IPS DF 19.7 (cell line): ENCODE measurements around the gene SIPA1L3.
"Not testable (repeated sequence)": the region's sequence is repeated elsewhere in the genome, so short reads cannot be mapped to it uniquely, and the experiment has no call there.

Source experiments
- DNase-seq: peaks from one replicate; pipeline ENCODE4 v3.0.0-alpha.2; 2013; ENCODE audit warnings: low read depth, low spot score

SIPA1L3 gene

GRCh38 chr19:38021352-38021751 lies 114.3 kb downstream of the SIPA1L3 start:
- DNase-seq = no peak

- DNase-seq = no peak
Observed at GRCh38 chr19:38022791-38023670, 116.0 kb downstream of the SIPA1L3 start.

GRCh38 chr19:38023671-38024541 lies 116.9 kb downstream of the SIPA1L3 start:
- DNase-seq = no peak

- no peak for DNase-seq
Observed at GRCh38 chr19:38024992-38025908, 118.2 kb downstream of the SIPA1L3 start.

GRCh38 chr19:38025909-38026307 lies 118.9 kb downstream of the SIPA1L3 start:
- no peak for DNase-seq

- DNase-seq = no peak
Observed at GRCh38 chr19:38028913-38029510, 122.0 kb downstream of the SIPA1L3 start.

GRCh38 chr19:38030001-38030400 lies 123.0 kb downstream of the SIPA1L3 start:
- not testable (repeated sequence) for DNase-seq

GRCh38 chr19:38030686-38031422 lies 123.8 kb downstream of the SIPA1L3 start:
- DNase-seq = no peak

- no peak for DNase-seq
Observed at GRCh38 chr19:38031423-38031770, 124.4 kb downstream of the SIPA1L3 start.

- no peak for DNase-seq
Observed at GRCh38 chr19:38032151-38032550, 125.1 kb downstream of the SIPA1L3 start.

GRCh38 chr19:38032951-38033350 lies 125.9 kb downstream of the SIPA1L3 start:
- DNase-seq = no peak

GRCh38 chr19:38033658-38034491 lies 126.9 kb downstream of the SIPA1L3 start:
- DNase-seq = no peak

GRCh38 chr19:38034492-38034860 lies 127.5 kb downstream of the SIPA1L3 start:
- DNase-seq = no peak

- DNase-seq = no peak
Observed at GRCh38 chr19:38035515-38036495, 128.8 kb downstream of the SIPA1L3 start.

- no peak for DNase-seq
Observed at GRCh38 chr19:38036707-38037611, 130.0 kb downstream of the SIPA1L3 start.

GRCh38 chr19:38039966-38040365 lies 133.0 kb downstream of the SIPA1L3 start:
- no peak for DNase-seq

- DNase-seq = no peak
Observed at GRCh38 chr19:38042132-38042531, 135.1 kb downstream of the SIPA1L3 start.
